ENCODE results near the gene FLAD1. TPM values are rescaled to one million over a fixed set of nuclear protein-coding genes. Genes with fewer than 3 reads are reported as not detected.
A peak's percentile ranks its signal among the peaks of the same experiment; 100 is the strongest.

The FLAD1 gene
- total RNA-seq, result 10 to 100 TPM; 32.8 to 43.7 TPM
- long read RNA-seq, transcript FLAD1-203 (8 exons, 1,730 nt), result major isoform, 30 of 56 reads
- long read RNA-seq, partial matches to known transcripts, result 9 of 56 reads
- long read RNA-seq, other reads (novel, unspliced or antisense), result 12 of 56 reads

- peak; percentile 95 to 98 for DNase-seq
- intact Hi-C loops (cut with DNase I, micrococcal nuclease), result no loop called here
- peak; percentile 99 for ATAC-seq
Measured at GRCh38 chr1:154982897-154983648, at the start of gene FLAD1. TSS of gene FLAD1 (plus strand) at chr1:154983344. CDS start at chr1:154983695, 351 bp downstream.

- ATAC-seq (no peak), DNase-seq (no peak)
- intact Hi-C loops (cut with DNase I, micrococcal nuclease), result no loop called here
Measured at GRCh38 chr1:154934358-154934948, 48.7 kb upstream of the FLAD1 start.

DNA sequence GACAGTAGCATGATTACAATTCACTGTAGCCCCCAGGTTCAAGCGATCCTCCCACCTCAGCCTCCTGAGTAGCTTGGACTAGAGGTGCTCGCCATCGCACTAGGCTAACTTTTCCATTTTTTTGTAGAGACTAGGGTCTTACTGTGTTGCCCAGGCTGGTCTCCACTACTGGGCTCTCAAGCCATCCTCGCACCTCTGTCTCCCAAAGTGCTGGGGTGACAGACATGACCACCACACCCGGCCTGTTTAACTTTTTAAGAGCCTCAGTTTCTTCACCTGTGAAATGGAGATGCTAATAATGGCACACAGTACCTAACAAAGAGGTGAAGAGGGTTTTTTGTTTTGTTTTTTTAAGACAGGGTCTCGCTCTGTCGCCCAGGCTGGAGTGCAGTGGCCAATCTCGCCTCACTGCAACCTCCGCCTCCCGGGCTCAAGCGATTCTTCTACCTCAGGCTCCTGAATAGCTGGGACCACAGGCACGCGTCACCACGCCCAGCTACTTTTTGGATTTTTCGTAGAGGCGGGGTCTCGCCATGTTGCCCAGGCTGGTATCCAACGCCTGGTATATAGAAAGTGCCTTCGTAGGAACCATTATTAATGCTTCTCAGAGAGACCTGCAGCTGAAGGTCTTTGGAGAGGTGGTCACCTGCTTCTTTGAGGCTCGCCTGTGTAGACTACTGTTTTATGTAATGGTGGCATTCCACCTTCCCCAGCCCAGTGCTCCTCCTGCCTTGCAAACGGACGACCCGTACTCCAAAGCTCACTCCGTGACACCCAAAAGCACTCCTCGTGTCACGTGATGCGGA is 47.2 kb upstream of the FLAD1 start:
- DNase-seq (peak in 1 of 2 donors; percentile 50), ATAC-seq (no peak)
- intact Hi-C loops (cut with DNase I, micrococcal nuclease), result no loop called here

GRCh38 chr1:154936555-154937084 is 46.5 kb upstream of the FLAD1 start, which contains the start of gene PMVK:
TSS of gene PMVK (minus strand) at chr1:154936719. CDS start at chr1:154936685, 34 bp downstream.
- intact Hi-C loops (cut with DNase I, micrococcal nuclease), result no loop called here
- ATAC-seq (peak; percentile 81), DNase-seq (peak; percentile 97 to 98)

DNA sequence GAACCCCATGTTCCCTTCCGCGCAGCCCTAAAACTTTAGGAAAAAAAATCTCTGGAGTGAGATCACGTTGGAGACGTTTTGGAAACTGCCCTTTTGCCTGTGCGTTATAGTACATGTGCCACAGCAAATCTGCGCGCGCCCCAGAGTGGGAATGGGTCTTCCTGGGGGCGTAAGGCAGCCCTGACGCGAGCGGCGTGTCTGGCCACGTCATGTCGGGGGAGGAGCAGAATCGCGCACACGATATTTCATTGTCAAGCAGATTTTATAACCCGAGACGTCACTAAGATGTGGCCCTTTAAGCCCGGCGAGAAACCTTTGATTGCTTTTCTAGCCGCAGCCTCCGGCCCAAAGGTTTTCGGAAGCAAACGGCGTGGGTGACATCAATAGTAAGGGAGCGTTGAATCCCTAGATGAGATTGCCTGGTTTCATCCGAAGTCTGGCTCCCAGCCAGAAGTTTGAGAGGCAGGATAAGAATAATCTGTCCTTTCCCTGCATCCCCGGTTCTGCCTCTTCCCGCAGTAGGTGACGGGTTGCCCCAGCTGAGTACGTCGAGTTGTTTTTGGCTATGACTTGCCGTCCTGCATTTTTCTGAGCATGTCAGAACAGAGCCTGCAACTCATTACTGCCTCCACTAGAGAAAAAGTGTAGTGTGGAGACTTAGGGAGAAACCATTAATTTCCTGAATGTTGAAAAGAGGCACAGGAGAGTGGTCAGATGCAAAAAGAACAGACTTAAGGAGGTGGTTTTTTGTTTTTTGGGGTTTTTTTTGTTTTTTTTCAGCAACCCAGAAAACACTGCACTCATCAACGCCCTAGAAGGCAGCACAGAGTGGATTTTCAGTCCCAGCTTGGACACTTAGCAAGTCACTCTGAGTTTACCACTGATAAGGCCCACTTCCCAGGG is 45.8 kb upstream of the FLAD1 start:
- ATAC-seq (peak; percentile 76), DNase-seq (peak; percentile 94)
- intact Hi-C loops (cut with DNase I, micrococcal nuclease), result no loop called here

- intact Hi-C loops (cut with DNase I, micrococcal nuclease), result no loop called here
- DNase-seq (no peak), ATAC-seq (no peak)
Measured at GRCh38 chr1:154937988-154938386, 45.2 kb upstream of the FLAD1 start.

- DNase-seq, result no peak
- intact Hi-C loops (cut with DNase I, micrococcal nuclease), result no loop called here
- no peak for ATAC-seq
Measured at GRCh38 chr1:154938604-154939399, 44.3 kb upstream of the FLAD1 start.

DNA sequence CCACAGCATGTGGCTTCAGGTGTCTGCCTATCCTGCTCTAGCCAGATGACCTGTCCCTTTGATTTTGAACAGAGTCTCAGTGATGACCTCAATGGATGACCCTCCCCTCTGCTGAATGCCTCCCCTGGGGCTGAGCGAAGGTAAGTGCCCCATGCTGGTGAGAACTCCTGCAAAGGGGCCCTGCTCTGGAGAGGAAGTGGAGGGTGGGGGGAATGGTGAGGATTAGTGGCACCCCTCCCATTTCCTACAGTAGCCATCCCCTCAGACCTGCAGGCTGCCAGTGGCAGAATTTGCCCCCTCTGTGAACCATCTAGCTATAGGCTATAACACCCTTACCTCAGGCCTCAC is 43.0 kb upstream of the FLAD1 start:
- ATAC-seq, result no peak
- intact Hi-C loops (cut with DNase I, micrococcal nuclease), result no loop called here
- no peak for DNase-seq

- DNase-seq (no peak), ATAC-seq (no peak)
- intact Hi-C loops (cut with DNase I, micrococcal nuclease), result no loop called here
Measured at GRCh38 chr1:154940651-154941194, 42.4 kb upstream of the FLAD1 start.

- ATAC-seq (no peak), DNase-seq (no peak)
- intact Hi-C loops (cut with DNase I, micrococcal nuclease), result no loop called here
Measured at GRCh38 chr1:154941333-154942013, 41.7 kb upstream of the FLAD1 start.

DNA sequence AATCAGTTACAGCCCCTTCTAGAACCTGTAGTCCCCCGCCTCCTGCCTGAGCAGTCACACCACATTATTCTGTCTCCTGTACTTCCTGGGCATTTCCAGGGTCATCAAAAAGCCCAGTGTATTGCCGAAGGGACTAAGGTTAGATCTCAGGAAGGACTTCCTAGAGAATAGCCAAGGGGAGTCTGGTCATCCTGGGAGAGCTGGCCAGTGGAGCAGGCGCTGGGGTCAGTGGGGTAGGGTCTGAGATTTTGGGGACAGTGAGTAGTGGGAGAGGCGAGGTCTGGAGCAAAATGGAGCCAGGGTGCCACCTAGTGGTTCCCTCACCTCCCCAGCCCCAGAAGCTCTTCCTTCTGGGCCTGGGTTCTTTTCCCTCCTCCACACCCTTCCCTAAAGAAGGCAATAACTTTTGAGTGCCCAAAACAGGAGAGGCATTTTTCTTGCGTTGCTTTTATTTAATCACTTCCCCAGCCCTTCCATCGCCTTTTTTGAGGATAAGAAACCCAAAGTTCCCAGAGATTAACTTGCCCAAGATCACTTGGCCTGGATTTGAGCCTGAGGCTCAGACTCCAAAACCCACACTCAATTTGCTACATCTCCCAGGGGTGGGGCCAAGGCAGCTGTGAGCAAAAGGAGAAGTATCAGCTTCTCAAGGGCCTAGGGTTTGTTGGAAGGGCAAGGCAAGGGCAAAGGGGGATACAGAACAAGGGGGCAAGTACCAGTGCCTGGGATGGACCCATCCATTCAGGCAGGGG is 39.3 kb upstream of the FLAD1 start:
- peak; percentile 61 for ATAC-seq
- peak in 1 of 2 donors; percentile 71 for DNase-seq
- intact Hi-C loops (cut with DNase I, micrococcal nuclease), result no loop called here

DNA sequence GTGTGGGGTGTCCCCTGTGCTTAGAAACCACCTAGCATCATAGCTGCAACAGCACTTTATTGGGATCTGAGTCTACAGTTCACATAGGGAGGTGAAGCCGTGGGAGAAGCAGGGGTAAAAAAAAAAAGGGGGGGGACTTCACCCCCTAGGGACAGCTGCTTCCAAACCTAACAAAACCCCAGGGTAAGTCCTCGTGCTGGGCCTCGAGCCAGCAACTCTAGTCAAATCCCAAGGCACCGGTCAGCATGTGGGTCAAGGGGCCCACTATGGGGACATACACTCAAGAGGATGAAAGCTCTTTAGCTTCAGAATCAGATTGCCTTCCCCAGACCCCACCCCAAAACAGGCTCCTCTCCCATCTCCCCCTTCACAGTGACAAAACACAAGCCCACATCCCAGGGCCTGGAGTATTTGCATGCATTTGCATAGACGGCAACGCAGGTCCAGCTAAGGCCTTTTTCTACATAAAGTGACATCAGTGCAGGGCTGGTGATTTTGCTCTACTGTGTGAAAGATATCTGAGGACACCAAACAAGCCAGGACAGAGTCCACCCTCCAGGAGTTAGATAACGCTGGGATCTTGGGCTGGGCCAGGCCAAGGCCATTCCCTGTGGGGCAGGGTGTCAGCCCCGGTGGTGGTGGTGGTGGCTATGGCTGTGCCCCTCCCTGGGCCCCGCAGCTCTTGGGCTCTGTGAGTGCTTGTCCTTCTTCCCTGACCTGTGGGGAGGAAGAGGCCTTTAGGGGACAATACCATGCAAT is 38.6 kb upstream of the FLAD1 start:
- DNase-seq (no peak), ATAC-seq (peak; percentile 77)
- intact Hi-C loops (cut with DNase I, micrococcal nuclease), result no loop called here

- DNase-seq (no peak), ATAC-seq (no peak)
- intact Hi-C loops (cut with DNase I, micrococcal nuclease), result no loop called here
Measured at GRCh38 chr1:154945160-154945961, 37.8 kb upstream of the FLAD1 start.

DNA sequence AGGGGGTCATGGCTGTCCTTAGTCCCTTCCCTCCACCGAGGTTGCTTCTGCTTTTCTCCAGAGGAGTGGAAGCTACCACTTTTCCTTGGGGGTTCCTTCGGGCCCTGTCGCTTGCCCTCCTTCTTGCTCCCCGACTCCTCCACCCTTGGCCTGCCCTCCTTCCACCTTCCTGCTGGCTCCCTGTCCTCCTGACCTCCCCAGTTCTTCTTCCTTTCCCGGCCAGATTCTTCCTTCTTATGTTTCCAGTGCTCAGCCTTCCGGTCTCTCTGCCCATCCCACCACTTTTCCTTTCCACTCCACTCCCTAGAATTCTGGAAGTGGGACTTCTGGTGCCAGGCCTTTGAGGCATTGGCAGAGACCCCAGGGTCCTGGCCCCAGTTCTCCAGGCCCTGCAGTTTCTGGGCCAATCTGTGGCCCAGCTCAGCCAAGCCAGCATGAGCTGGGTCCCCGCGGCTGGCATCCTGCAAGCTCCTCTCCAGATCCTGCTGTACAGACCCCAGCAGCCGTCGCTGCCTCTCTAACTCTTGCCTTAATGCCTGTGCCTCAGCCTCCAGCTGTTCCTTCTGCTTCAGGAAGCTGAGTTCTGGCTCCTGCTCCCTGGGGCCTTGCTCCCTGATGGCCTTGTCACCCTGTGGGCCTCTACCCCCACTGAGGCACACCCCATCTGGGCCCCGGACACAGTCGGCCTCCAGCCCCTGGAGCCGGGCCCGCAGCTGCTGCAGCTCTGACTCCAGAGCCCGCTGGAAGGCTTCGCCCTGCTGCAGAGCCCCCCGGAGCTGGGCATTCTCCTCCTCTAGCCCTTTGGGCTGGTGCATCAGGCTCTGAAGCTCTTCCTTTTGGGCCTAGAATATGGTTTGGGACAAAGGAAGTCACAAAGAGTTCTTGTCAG is 36.9 kb upstream of the FLAD1 start:
- DNase-seq (no peak), ATAC-seq (no peak)
- intact Hi-C loops (cut with DNase I, micrococcal nuclease), result no loop called here

Measured in left colon (tissue), 2 donors.